Hematopoietic multipotent progenitor cell treated with erythropoietin and hydrocortisone succinate and interleukin-3 and kit ligand, for 17 days (in vitro differentiated cells): ENCODE results near the gene THOC1.
A peak's percentile ranks its signal among the peaks of the same experiment; 100 is the strongest.

Experiments
- DNase-seq: peaks from one replicate; pipeline ENCODE4 v3.0.0-alpha.2; 2015; ENCODE audit warnings: low spot score

THOC1 gene

GRCh38 chr18:213505-213904 is 54.3 kb downstream of the THOC1 start:
- no peak for DNase-seq

GRCh38 chr18:212780-213179 is 55.1 kb downstream of the THOC1 start:
- no peak for DNase-seq

- no peak for DNase-seq
These were observed 56.3 kb downstream of the THOC1 start for GRCh38 chr18:211582-211981.

- no peak for DNase-seq
These were observed 57.1 kb downstream of the THOC1 start for GRCh38 chr18:210733-211132.

DNA sequence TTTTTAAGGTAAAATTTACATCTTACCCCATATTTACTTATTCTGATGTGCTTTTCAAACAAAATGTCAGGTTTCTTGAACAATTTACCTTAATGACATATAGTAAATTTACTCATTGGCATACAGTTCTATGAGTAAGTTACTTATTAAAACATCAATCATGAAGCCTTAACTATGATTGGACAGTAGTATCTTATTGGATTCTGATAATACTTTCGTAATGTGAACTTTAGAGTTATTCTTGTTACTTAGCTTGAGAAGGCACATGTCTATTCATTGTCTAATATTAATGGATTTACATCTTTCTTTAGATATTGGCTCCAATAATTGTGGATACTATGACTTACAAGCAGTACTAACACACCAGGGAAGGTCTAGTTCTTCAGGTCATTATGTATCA is 57.8 kb downstream of the THOC1 start:
- no peak for DNase-seq

DNA sequence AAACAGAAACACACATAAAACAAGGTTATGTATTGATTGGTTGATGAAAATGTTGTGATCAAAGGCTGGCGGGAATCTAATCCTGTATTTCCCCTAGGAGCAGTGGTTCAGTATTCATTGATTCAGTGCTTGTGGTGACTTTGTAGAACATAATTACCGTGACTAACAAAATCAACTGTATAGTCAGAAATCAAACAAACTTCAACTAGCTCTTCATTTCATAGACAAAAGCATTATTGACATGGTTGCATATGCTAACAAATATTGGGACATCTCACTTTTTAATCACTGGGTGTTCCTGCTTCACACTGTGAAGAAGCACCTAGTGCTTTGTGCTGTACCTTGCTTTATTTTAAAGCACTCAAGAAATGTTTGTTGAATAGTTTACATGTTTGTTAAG is 68.1 kb downstream of the THOC1 start:
- DNase-seq = no peak

DNA sequence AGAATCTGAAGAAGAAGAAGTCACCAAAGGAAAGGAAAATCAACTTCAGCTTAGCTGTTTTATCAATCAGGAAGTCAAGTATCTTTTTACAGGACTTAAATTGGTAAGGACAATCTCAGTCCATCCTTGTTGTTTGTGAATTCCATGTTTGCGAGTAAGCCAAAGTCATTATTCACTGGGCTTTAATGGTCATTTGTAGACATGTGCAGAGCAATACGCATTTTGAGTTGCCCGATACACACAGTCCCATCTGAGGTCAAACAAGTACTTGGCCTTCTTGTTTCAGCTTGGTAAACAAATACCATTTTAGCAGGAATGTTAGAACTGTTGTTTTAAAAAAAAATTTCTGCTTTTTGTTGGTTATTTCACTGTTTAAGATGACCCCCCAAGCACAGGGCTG is 68.6 kb downstream of the THOC1 start:
- no peak for DNase-seq

DNA sequence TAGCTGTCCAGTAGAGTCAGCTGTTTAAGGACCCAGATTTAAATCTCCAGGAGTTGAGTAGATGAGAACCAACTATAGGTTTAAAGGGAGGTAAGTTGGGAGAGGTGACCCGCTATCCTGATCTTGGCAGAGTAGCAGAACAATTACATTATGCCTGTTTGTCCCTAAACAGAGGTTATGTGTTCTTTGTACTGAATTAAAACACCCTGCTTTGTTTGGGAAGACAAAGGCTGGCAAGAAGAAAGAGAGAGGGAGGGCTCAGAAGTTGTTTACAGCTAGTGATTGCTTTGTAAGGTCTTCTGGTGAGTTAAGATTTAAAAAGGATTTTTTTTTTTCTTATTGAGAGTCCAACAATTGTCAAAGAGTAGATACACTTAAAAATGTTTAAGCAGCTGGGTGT is 72.2 kb downstream of the THOC1 start:
- no peak for DNase-seq

- no peak for DNase-seq
These were observed 75.0 kb downstream of the THOC1 start for GRCh38 chr18:192801-193200.

- no peak for DNase-seq
These were observed 76.1 kb downstream of the THOC1 start for GRCh38 chr18:191725-192124.

GRCh38 chr18:189254-189653 is 78.6 kb downstream of the THOC1 start:
- no peak for DNase-seq

GRCh38 chr18:183769-184168 is 84.1 kb downstream of the THOC1 start:
- peak; percentile 55 for DNase-seq

DNA sequence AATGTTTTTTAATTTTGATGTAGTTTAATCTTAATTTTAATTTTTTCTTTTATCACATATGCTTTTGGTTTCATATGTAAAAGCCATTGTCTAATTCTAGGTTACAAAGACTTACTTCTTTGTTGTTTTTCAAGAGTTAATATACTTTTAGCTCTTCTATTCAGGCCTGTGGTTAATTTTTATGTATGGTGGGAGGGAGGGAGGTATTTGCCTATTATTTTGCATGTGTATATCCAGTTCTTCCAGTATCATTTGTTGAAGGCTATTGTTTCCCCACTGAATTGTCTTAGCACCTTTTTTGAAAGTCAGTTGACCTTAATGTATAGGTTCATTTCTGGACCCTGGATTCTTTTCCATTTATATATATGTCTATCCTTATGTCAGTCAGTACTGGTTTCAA is 86.1 kb downstream of the THOC1 start:
- no peak for DNase-seq

- no peak for DNase-seq
These were observed 88.3 kb downstream of the THOC1 start for GRCh38 chr18:179499-179898.

DNA sequence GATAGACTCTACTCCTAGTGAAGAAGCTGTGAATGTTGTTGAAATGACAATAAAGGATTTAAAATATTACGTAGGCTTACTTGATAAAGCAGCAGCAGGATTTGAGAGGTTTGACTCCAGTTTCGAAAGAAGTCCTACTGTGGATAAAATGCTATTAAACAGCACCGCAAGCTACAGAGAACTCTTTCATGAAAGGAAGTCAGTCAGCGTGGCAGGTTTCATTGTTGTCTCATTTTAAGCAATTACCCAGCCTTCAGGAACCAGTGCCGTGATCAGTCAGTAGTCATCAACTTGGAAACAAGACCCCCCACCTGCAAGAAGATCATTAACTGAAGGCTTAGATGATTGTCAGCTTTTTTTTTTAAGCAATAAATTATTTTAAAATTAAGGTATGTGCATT is 95.5 kb downstream of the THOC1 start:
- DNase-seq = no peak
